Neural cell (in vitro differentiated cells): ENCODE results near the gene LDHAL6B. TPM values are rescaled to one million over a fixed set of nuclear protein-coding genes. Genes with fewer than 3 reads are reported as not detected.

Experiments used
- H2AFZ ChIP-seq: fragments of 200-600, 300-800 bp; sonication (generic), shearing (Covaris generic); 2 replicates; pipeline ENCODE4 v1.6.0; 2014; ENCODE audit warnings: low read depth, mild to moderate bottlenecking, antibody characterized with exemption, low read length, moderate library complexity
- H3F3A ChIP-seq: fragments of 200-600 bp; shearing (Covaris generic); 2 replicates; pipeline ENCODE4 v1.6.1; 2016; ENCODE audit warnings: mild to moderate bottlenecking, moderate library complexity, mixed read lengths, antibody characterized with exemption, low read length; ENCODE audit not compliant: insufficient read depth, poor library complexity, severe bottlenecking
- H3K27ac ChIP-seq: fragments of 200-600, 300-800 bp; sonication (generic), shearing (Covaris generic); 2 replicates; pipeline ENCODE4 v1.5.1; 2014; ENCODE audit warnings: mild to moderate bottlenecking, low read length, moderate library complexity
- H3K27me3 ChIP-seq: fragments of 300-800, 200-600 bp; sonication (generic), shearing (Covaris generic); 2 replicates; pipeline ENCODE4 v1.6.0; 2014; ENCODE audit warnings: mild to moderate bottlenecking, low read depth, low read length, moderate library complexity; ENCODE audit not compliant: insufficient read depth
- H3K36me3 ChIP-seq: fragments of 300-800, 200-600 bp; sonication (generic), shearing (Covaris generic); 2 replicates; pipeline ENCODE4 v1.5.1; 2014; ENCODE audit warnings: mild to moderate bottlenecking, antibody characterized with exemption, low read length, moderate library complexity; ENCODE audit not compliant: insufficient read depth
- H3K4me2 ChIP-seq: fragments of 300-800, 200-600 bp; sonication (generic), shearing (Covaris generic); 2 replicates; pipeline ENCODE4 v1.6.0; 2014; ENCODE audit warnings: mild to moderate bottlenecking, low read length
- H3K4me3 ChIP-seq: fragments of 300-800, 200-600 bp; sonication (generic), shearing (Covaris generic); 2 replicates; pipeline ENCODE4 v1.5.1; 2014; ENCODE audit warnings: mild to moderate bottlenecking, low read length, moderate library complexity
- H3K79me2 ChIP-seq: fragments of 200-600 bp; shearing (Covaris generic); replicated peaks from 2 replicates; pipeline ENCODE4 v1.6.0; 2014; ENCODE audit warnings: mild to moderate bottlenecking, low read length, moderate library complexity; ENCODE audit not compliant: insufficient read depth
- H3K9ac ChIP-seq: fragments of 300-800, 200-600 bp; sonication (generic), shearing (Covaris generic); 2 replicates; pipeline ENCODE4 v1.6.1; 2016; ENCODE audit warnings: mild to moderate bottlenecking, low read length, mixed read lengths
- H3K9me2 ChIP-seq: fragments of 200-600 bp; shearing (Covaris generic); 2 replicates; pipeline ENCODE4 v1.6.1; 2016; ENCODE audit warnings: mild to moderate bottlenecking, low read length, mixed read lengths; ENCODE audit not compliant: insufficient read depth
- H3K9me3 ChIP-seq: fragments of 200-600, 300-800 bp; sonication (generic), shearing (Covaris generic); 2 replicates; pipeline ENCODE4 v1.6.1; 2016; ENCODE audit warnings: mild to moderate bottlenecking, mixed run types, low read length, moderate library complexity, mixed read lengths
- H4K20me1 ChIP-seq: fragments of 200-600 bp; shearing (Covaris generic); 2 replicates; pipeline ENCODE4 v1.6.1; 2016; ENCODE audit warnings: mild to moderate bottlenecking, mixed run types; ENCODE audit not compliant: insufficient read depth
- CTCF ChIP-seq: fragments of 450-650 bp; IDR thresholded peaks from 2 replicates; pipeline ENCODE4 v1.5.1; 2014; ENCODE audit warnings: antibody characterized with exemption, mild to moderate bottlenecking, moderate library complexity; ENCODE audit not compliant: poor library complexity, severe bottlenecking
- EP300 ChIP-seq: fragments of 450-650 bp; conservative IDR thresholded peaks from 2 replicates; pipeline ENCODE4 v1.6.1; 2014; ENCODE audit warnings: antibody characterized with exemption, mild to moderate bottlenecking, moderate library complexity; ENCODE audit not compliant: poor library complexity, severe bottlenecking
- EZH2 ChIP-seq: fragments of 200-600, 300-800 bp; shearing (Covaris generic), sonication (generic); IDR thresholded peaks from 2 replicates; pipeline ENCODE4 v1.6.1; 2014; ENCODE audit warnings: antibody characterized with exemption, low read length, borderline replicate concordance, mild to moderate bottlenecking; ENCODE audit not compliant: insufficient read depth, poor library complexity, severe bottlenecking
- MXI1 ChIP-seq: fragments of 450-650 bp; conservative IDR thresholded peaks from 2 replicates; pipeline ENCODE4 v1.6.1; 2014; ENCODE audit warnings: antibody characterized with exemption, mild to moderate bottlenecking; ENCODE audit not compliant: poor library complexity, severe bottlenecking
- POLR2AphosphoS5 ChIP-seq: IDR thresholded peaks from 2 replicates; pipeline ENCODE4 v1.6.1; 2012
- RAD21 ChIP-seq: fragments of 450-650 bp; conservative IDR thresholded peaks from 2 replicates; pipeline ENCODE4 v1.6.1; 2014; ENCODE audit warnings: antibody characterized with exemption, mild to moderate bottlenecking, moderate library complexity
- REST ChIP-seq: IDR thresholded peaks from 2 replicates; pipeline ENCODE4 v1.6.1; 2012; ENCODE audit warnings: borderline replicate concordance
- SMC3 ChIP-seq: fragments of 450-650 bp; conservative IDR thresholded peaks from 2 replicates; pipeline ENCODE4 v1.6.1; 2014; ENCODE audit warnings: antibody characterized with exemption, mild to moderate bottlenecking, moderate library complexity; ENCODE audit not compliant: poor library complexity
- TAF1 ChIP-seq: IDR thresholded peaks from 2 replicates; pipeline ENCODE4 v1.6.1; 2012; ENCODE audit warnings: low read depth
- polyA plus RNA-seq: library from polyadenylated mRNA; depleted of rRNA; stranded (reverse); fragments of >200 nt; gene quantifications from 2 replicates; pipeline ENCODE4 v1.2.3, GENCODE V29; 2014

Gene LDHAL6B
- polyA plus RNA-seq, 1 donor from 2014 or later = not detected

- H3K79me2 ChIP-seq = no peaks in the 10 kb centered on the region
- no peaks in the 10 kb centered on the region for H3K9me3 ChIP-seq
- H2AFZ ChIP-seq = no peak overlapping the region
- TF ChIP-seq TAF1 (no peak), EP300 (no peak), MXI1 (no peak), SMC3 (no peak), REST (no peak), POLR2AphosphoS5 (no peak), RAD21 (no peak), EZH2 (no peak), CTCF (no peak)
- no peaks in the 10 kb centered on the region for H3K9me2 ChIP-seq
- H3F3A ChIP-seq = no peaks in the 10 kb centered on the region
- no peak overlapping the region for H3K9ac ChIP-seq
- no peaks in the 10 kb centered on the region for H4K20me1 ChIP-seq
- no peak overlapping the region for H3K4me2 ChIP-seq
- no peaks in the 10 kb centered on the region for H3K36me3 ChIP-seq
- H3K4me3 ChIP-seq = no peak overlapping the region
- no peaks in the 10 kb centered on the region for H3K27me3 ChIP-seq
- no peak overlapping the region for H3K27ac ChIP-seq
Measured at GRCh38 chr15:59165726-59166125, 40.9 kb upstream of the LDHAL6B start.

GRCh38 chr15:59166166-59166565, 40.5 kb upstream of the LDHAL6B start:
- no peaks in the 10 kb centered on the region for H4K20me1 ChIP-seq
- no peak overlapping the region for H3K4me2 ChIP-seq
- no peaks in the 10 kb centered on the region for H3K36me3 ChIP-seq
- no peaks in the 10 kb centered on the region for H3K9me3 ChIP-seq
- H3K4me3 ChIP-seq = no peak overlapping the region
- H3K9ac ChIP-seq = no peak overlapping the region
- H3K79me2 ChIP-seq = no peaks in the 10 kb centered on the region
- no peaks in the 10 kb centered on the region for H3K9me2 ChIP-seq
- TF ChIP-seq TAF1 = no peak
- no peak for TF ChIP-seq SMC3
- no peak for TF ChIP-seq REST
- no peak for TF ChIP-seq RAD21
- H3K27me3 ChIP-seq = no peaks in the 10 kb centered on the region
- H3K27ac ChIP-seq = no peak overlapping the region
- H3F3A ChIP-seq = no peaks in the 10 kb centered on the region
- H2AFZ ChIP-seq = no peak overlapping the region
